Measurements from ENCODE around the gene PRELP.
"Not testable (repeated sequence)": the region's sequence is repeated elsewhere in the genome, so short reads cannot be mapped to it uniquely, and the experiment has no call there.

PRELP gene

GRCh38 chr1:203453616-203454015 is 22.0 kb upstream of the PRELP start:
- no peak for DNase-seq (ENCODE audit: low spot score)

GRCh38 chr1:203454986-203455471 is 20.6 kb upstream of the PRELP start:
- peak; percentile 58 for DNase-seq (ENCODE audit: low spot score)

DNA sequence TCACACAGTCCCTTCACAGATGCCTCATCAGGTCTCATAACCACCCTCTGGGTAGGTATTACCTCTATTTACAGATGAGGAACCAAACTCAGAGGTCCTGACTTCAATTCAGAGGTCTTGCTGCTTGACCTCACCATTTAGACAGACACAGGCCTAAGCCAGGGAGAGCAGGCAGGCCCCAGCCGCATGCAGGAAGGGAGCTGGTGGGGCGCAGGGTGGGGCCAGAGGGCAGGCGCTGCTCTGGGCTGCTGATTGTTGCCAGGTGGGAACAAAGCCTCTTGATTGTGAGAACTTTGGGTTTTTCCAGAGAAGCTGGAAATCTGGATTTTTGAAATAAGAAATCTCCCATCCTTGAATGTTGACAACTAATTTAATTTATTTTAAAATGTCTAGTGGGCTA is 19.9 kb upstream of the PRELP start:
- no peak for DNase-seq (ENCODE audit: low spot score)

GRCh38 chr1:203456577-203456976 is 19.0 kb upstream of the PRELP start:
- no peak for DNase-seq (ENCODE audit: low spot score)

GRCh38 chr1:203458078-203458477 is 17.5 kb upstream of the PRELP start:
- DNase-seq (ENCODE audit: low spot score), result no peak

DNA sequence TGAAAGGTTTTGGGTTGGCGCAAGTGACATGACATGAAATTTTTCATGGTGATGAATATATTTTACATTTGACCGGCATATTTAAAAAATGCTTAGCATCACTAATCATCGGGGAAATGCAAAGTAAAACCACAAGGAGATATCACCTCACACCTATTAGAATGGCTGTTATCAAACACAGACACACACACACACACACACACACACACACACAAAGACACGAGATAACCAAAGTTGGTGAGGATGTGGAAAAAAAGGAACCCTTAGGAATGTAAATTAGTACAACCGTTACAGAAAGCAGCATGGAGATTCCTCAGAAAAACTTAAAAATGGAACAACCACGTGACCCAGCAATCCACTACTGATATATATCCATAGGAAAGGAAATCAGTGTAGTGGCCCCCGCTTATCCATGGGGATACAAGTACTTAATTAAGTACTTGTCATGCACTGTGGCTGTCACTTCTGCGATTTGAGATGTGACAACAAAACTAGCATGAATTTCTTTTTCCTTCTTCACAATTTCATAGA is 15.9 kb upstream of the PRELP start:
- DNase-seq (ENCODE audit: low spot score), result no peak

GRCh38 chr1:203461717-203462116 is 13.9 kb upstream of the PRELP start:
- no peak for DNase-seq (ENCODE audit: low spot score)

GRCh38 chr1:203462143-203462542 is 13.5 kb upstream of the PRELP start:
- DNase-seq (ENCODE audit: low spot score), result no peak

- DNase-seq (ENCODE audit: low spot score), result no peak
Measured at GRCh38 chr1:203462878-203463277, 12.7 kb upstream of the PRELP start.

- no peak for DNase-seq (ENCODE audit: low spot score)
Measured at GRCh38 chr1:203463469-203464062, 12.0 kb upstream of the PRELP start.

DNA sequence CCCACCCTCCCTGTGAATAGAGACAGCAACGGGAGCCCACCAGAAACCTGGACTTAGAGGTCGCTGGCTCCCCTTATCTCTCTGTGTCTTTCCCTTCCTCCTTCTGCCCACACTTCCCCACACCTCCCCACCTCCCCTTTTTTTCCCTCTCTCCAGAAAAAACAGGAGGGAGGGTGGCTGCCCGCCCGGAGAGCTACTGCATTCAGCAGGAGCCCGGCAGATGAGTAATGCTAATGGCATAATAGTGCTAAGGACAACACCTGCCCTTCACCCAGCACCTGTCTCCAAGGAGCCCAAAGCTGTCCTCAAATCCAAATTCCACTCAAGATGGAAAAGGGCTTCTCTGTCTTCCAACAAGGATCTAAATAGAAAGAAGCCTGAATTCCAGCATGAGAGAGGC is 11.4 kb upstream of the PRELP start:
- no peak for DNase-seq (ENCODE audit: low spot score)

GRCh38 chr1:203464743-203465142 is 10.9 kb upstream of the PRELP start:
- no peak for DNase-seq (ENCODE audit: low spot score)

DNA sequence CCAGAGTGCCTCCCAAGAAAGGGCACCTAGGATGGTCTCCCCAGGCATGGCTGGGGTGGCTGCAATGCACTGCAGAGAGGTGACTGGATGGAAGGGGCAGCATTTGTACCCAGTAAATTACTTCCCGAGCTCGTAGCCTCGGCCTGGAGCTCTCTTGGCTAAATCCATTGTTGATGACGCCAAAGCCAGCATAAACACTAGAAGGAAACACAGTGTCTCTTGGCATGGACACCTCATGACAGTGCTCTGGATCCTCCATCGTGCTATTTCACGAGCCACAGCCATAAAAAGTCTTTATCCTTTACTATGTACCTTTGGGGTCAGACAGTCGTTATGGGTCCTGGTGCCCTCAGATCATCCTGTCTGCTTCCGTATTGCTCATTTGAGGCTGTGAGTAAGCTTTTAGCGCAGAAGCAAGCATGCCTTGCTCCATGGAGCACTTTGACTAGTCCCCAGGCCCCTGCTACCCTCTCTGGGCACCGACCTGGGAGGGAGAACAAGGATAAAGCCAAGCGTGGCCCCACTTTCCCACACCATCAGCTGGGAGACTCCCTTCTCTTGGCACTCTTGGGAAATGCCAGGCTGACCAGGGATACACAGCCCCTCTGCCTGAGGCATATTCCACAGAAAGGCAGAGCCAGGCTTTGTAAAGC is 10.3 kb upstream of the PRELP start:
- DNase-seq (ENCODE audit: low spot score), result no peak

- DNase-seq (ENCODE audit: low spot score), result no peak
Measured at GRCh38 chr1:203465948-203466347, 9.7 kb upstream of the PRELP start.

GRCh38 chr1:203466906-203467549 is 8.6 kb upstream of the PRELP start:
- not testable (repeated sequence) for DNase-seq (ENCODE audit: low spot score)

- no peak for DNase-seq (ENCODE audit: low spot score)
Measured at GRCh38 chr1:203467550-203467921, 8.1 kb upstream of the PRELP start.

DNA sequence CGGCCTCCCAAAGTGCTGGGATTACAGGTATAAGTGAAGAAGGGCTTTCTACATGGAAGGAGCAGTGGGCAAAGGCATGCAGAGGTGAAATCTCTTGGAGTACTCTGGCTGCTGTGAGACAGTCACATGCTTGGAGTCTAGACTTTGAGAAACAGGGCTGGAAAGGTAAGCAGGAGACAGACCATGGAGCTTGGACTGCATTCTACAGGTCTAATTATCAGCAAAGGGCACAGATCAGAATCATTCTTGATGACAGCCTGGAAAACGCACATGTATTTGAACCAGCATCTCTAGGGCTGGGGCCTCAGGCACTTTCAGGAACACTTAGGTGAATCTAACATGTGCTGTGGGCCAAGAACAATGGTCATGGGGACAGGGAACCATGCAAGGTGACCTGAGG is 7.3 kb upstream of the PRELP start:
- no peak for DNase-seq (ENCODE audit: low spot score)

GRCh38 chr1:203470240-203470639 is 5.4 kb upstream of the PRELP start:
- DNase-seq (ENCODE audit: low spot score), result no peak

DNA sequence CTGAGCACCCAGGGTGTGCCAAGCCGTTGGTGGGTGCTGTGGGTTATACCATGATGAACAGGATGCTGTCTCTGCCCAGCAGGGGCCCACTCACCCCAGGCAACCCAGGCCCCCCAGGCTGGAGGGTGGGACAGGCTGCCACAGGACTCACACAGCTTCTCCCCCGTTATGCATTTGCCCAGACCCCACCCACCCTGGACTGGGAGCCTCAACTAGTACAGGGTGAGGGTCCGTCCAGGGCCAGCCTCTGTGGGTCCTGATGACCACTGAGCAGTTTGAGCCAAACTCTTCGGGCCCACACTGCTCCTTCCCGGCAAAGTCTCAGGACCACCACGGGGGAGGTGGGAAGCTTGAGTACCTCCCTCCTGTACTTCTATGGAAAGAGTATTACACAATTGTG is 3.8 kb upstream of the PRELP start:
- DNase-seq (ENCODE audit: low spot score), result no peak

DNA sequence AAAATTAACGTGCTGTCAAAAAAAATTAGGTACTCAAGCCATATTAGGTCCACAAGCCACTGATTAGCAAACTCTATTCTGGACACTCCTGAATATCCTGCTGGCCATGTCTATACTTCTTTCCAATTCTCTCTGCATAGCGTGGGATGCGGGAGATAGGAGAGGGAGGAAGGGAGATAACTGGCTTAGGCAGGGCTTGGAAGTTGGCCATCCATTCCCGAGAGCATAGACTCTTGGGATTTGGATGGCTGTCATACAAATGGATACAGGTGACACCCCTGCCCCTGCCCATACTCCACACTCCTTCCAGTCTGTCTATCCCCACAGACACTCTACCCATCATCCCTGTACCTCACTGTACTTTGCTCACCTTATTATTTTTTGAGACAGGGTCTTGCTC is 2.3 kb upstream of the PRELP start:
- no peak for DNase-seq (ENCODE audit: low spot score)

DNA sequence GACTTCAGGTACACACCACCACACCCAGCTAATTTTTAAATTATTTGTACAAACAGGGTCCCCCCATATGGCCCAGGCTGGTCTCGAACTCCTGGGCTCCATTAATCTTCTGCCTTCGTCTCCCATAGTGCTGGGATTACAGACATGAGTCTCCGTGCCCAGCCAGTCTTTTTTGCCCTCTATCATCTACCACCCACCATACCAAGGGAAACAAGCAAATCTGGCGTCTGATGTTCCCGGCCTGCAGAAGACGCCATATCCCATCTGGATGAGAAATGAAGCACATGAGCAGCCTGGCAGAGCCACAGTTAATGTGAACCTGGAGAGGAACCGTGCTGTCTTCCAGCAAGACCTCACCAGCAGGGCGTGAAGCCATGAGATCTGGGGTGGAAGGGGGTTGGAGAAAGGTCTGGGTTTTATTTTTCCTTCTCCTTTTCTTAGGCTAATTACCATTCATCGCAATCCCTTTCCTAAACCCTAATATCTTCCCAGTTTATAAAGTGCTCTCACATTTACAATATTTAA is 1.8 kb upstream of the PRELP start:
- DNase-seq (ENCODE audit: low spot score), result no peak

DNA sequence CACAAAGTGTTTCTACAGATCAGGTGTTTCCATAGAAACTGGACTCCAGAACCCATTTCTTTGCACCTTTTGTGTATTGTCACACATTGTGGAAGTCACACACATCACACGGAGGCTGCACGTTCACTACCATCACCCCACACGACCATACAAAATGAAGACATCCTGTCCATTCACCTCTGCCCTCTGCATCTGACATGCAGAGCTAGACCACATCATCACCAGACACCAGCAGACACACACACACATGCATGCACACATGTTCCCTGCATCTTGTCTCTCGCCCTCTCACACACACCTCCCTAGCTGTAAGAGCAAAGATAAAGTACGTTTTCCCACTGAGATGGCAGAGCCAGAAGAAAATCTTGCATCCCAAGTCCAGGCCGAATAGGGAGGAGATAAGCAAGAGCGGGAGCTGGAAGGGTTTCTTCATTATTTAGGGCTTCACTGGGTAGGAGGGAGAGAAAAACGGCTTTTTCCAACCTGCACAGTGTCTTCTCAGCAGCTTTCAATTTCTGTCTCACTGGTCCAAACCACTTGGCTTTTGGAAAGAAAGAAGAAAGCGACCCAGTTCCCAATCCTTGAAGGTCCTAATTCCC is 709 bp downstream of the PRELP start:
- no peak for DNase-seq (ENCODE audit: low spot score)

GRCh38 chr1:203477748-203478147 is 2.1 kb downstream of the PRELP start:
- DNase-seq (ENCODE audit: low spot score), result no peak

Measured in SW480 (cell line).